Pancreas (tissue), 10 donors: ENCODE results near the gene ST7. TPM values are rescaled to one million over a fixed set of nuclear protein-coding genes. Genes with fewer than 3 reads are reported as not detected.

Source experiments
- ATAC-seq, 4 donors: fragments of 200-7000 bp; cut with Tn5 transposase; one replicate each; pipeline versions ENCODE4 v1.8.0 to v1.9.1; 2020; ENCODE audit warnings: mild to moderate bottlenecking in 4 of 4, moderate library complexity in 4 of 4
- DNase-seq, 6 donors: peaks; one replicate each; pipeline ENCODE4 v3.0.0-alpha.2; 2020
- FAIRE-seq: peaks from 2 replicates; lab custom pipeline; 2012; peaks lifted over from hg19 to GRCh38; lab: Jason Lieb, UNC
- H3K27ac ChIP-seq, 4 donors: fragments of 200-600 bp; sonication (generic); 1 replicate in 3 of 4; 2 replicates in 1 of 4; pipeline versions ENCODE4 v1.5.0 to v1.8.0; 2020
- H3K27me3 ChIP-seq, 4 donors: fragments of 200-600 bp; one replicate each; pipeline ENCODE4 v1.8.0; 2021
- H3K36me3 ChIP-seq, 3 donors: fragments of 200-600 bp; sonication (generic) in 1 of 3; one replicate each; pipeline versions ENCODE4 v1.5.0 to v1.8.0; 2020 to 2021
- H3K4me1 ChIP-seq, 3 donors: fragments of 200-600 bp; one replicate each; pipeline ENCODE4 v1.8.0; 2021
- H3K4me3 ChIP-seq, 4 donors: fragments of 200-600 bp; sonication (generic) in 2 of 4; one replicate each; pipeline versions ENCODE4 v1.5.0 to v1.8.0; 2020 to 2021
- H3K9me3 ChIP-seq, 4 donors: fragments of 200-600 bp; one replicate each; pipeline ENCODE4 v1.8.0; 2021
- CTCF ChIP-seq, 4 donors: fragments of 200-600 bp; sonication (generic) in 3 of 4; IDR thresholded peaks; one replicate each; pipeline versions ENCODE4 v1.5.0 to v1.8.0; 2021; ENCODE audit warnings: antibody characterized with exemption in 4 of 4
- WGBS, 2 donors: extraction: QIAGEN DNeasy Blood & Tissue Kit; methylation state at CpG; one replicate each; pipeline ENCODE4 v1.1.7; 2013; 5-methylcytosine and 5-hydroxymethylcytosine counted together
- intact Hi-C, 3 donors: fragments of 100-400 bp; cut with DNase I; formaldehyde crosslinking; loops; one replicate each; pipeline versions ENCODE4 v1.11.1 to v1.14.2; 2022
- microRNA-seq, 2 donors: library from miRNA; unstranded; fragments of <30 nt; microRNA quantifications; one replicate each; pipeline versions ENCODE4 to v1.1.0, GENCODE V29; 2019 to 2020
- polyA plus RNA-seq, 2 donors: library from polyadenylated mRNA; stranded (reverse); fragments of 200-250 nt; gene quantifications; one replicate each; pipeline ENCODE4 v1.2.3, GENCODE V29; 2013
- total RNA-seq, 6 donors: library from RNA; stranded (reverse); fragmentation: NEBNext Ultra II Directional in 4 of 6; extraction: Animal tissue kit (Norgen Biotek cat#: 25700) in 4 of 6; gene quantifications; one replicate each; pipeline versions ENCODE4 v1.2.1 to v1.2.4, GENCODE V29; 2021 to 2023
- donor health status: healthy with polysubstance abuse.
- donor health status: DM: no; HTN: no; CAD: no; lungs with moderate emphysema.
- donor health status: DM: no; HTN: no; CAD: no.
- donor health status: control.
- donor health status: control.
- donor health status: Bipolar disorder and iron deficiency.
- donor health status: DM: yes; HTN: yes; CAD: no.
- donor health status: DM: no; HTN: no; CAD: no.
- donor health status: DM: no; HTN: no; CAD: no.
- donor health status: DM: yes; HTN: yes; CAD: no.

The ST7 gene
- total and polyA plus RNA-seq, 8 donors = 8.2 to 20.2 (median 17.1) TPM

GRCh38 chr7:117277576-117277975 is 324.3 kb downstream of the ST7 start:
- Histone ChIP-seq H3K4me1 (no peaks in the 10 kb centered on the region), H3K36me3 (no peaks in the 10 kb centered on the region), H3K9me3 (no peaks in the 10 kb centered on the region), H3K4me3 (no peak overlapping the region), H3K27ac (no peak overlapping the region), H3K27me3 (no peaks in the 10 kb centered on the region)
- intact Hi-C loops = no loop called here
- ATAC-seq (no peak), DNase-seq (no peak), FAIRE-seq (no peak)
- WGBS, 2 donors = 50 to 74% methylated on average over 3 of the region's 3 CpGs
- no peak for TF ChIP-seq CTCF (IDR thresholded peaks at IDR 0.05)

- no peak overlapping the region for H3K27ac ChIP-seq
- H3K4me3 ChIP-seq = no peak overlapping the region
- no peak for TF ChIP-seq CTCF (IDR thresholded peaks at IDR 0.05)
Observed at GRCh38 chr7:117278040-117278439, 324.7 kb downstream of the ST7 start.

GRCh38 chr7:117279203-117279602 is 325.9 kb downstream of the ST7 start:
- FAIRE-seq = no peak
- Histone ChIP-seq H3K4me1 (no peaks in the 10 kb centered on the region), H3K27ac (no peak overlapping the region), H3K9me3 (no peaks in the 10 kb centered on the region), H3K27me3 (no peaks in the 10 kb centered on the region), H3K36me3 (no peaks in the 10 kb centered on the region), H3K4me3 (no peak overlapping the region)
- intact Hi-C loops = no loop called here
- ATAC-seq = no peak
- no peak for DNase-seq
- 75 to 76% methylated on average over 2 of the region's 2 CpGs for WGBS, 2 donors
- no peak for TF ChIP-seq CTCF (IDR thresholded peaks at IDR 0.05)

More at GRCh38 chr7:117278040-117278439, 324.7 kb downstream of the ST7 start:
- 88 to 93% methylated on average over 10 of the region's 10 CpGs for WGBS, 2 donors
- no peak for ATAC-seq
- H3K9me3 ChIP-seq = no peaks in the 10 kb centered on the region
- no peaks in the 10 kb centered on the region for H3K36me3 ChIP-seq
- no peaks in the 10 kb centered on the region for H3K27me3 ChIP-seq
- H3K4me1 ChIP-seq = no peaks in the 10 kb centered on the region
- intact Hi-C loops = no loop called here
- no peak for DNase-seq
- no peak for FAIRE-seq

Small RNAs within 50 kb of the gene (microRNA-seq; reads per million reads assigned to microRNA genes)
- 0 reads per million in 2 donors for gene MIR6132

Other genes starting within 250 kb of the ST7 start
- gene CAPZA2, start 90.9 kb upstream of the ST7 start, total RNA-seq = 10 to 100 TPM; 40.3 to 97.9 (median 75.4) TPM
- 10 to 100 TPM; 10.8 to 30.6 TPM for gene CAPZA2, start 90.9 kb upstream of the ST7 start, polyA plus RNA-seq